ENCODE results near the gene PPP4R3C. TPM values are rescaled to one million over a fixed set of nuclear protein-coding genes. Genes with fewer than 3 reads are reported as not detected.

Gene PPP4R3C
- not detected in 2 replicates for total RNA-seq

GRCh38 chrX:27463187-27463586 is at the start of gene PPP4R3C:
Gene PPP4R3C, minus strand, starts transcription at chrX:27463341. Its CDS starts 45 bp downstream, at chrX:27463296.

Other genes starting within 250 kb of the PPP4R3C start
- gene DCAF8L2, start 127.0 kb upstream of the PPP4R3C start, total RNA-seq, result under 0.01 TPM in 1 of 2 replicates, not detected in the other

Measured in smooth muscle cell of trachea (primary cell).